Measurements from ENCODE around the gene PRR3.
A peak's percentile ranks its signal among the peaks of the same experiment; 100 is the strongest.
"Not testable (repeated sequence)": the region's sequence is repeated elsewhere in the genome, so short reads cannot be mapped to it uniquely, and the experiment has no call there.

Gene PRR3, protein sequence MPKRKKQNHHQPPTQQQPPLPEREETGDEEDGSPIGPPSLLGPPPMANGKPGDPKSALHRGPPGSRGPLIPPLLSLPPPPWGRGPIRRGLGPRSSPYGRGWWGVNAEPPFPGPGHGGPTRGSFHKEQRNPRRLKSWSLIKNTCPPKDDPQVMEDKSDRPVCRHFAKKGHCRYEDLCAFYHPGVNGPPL

GRCh38 chr6:30556906-30557682 is at the start of gene PRR3:
PRR3 (plus strand) TSS chr6:30557295; CDS start chr6:30557345, 50 bp downstream.
- DNase-seq (ENCODE audit: low read depth in 4 of 4, low spot score in 1 of 4), result peak; percentile 67 to 84 (median 78)

DNA sequence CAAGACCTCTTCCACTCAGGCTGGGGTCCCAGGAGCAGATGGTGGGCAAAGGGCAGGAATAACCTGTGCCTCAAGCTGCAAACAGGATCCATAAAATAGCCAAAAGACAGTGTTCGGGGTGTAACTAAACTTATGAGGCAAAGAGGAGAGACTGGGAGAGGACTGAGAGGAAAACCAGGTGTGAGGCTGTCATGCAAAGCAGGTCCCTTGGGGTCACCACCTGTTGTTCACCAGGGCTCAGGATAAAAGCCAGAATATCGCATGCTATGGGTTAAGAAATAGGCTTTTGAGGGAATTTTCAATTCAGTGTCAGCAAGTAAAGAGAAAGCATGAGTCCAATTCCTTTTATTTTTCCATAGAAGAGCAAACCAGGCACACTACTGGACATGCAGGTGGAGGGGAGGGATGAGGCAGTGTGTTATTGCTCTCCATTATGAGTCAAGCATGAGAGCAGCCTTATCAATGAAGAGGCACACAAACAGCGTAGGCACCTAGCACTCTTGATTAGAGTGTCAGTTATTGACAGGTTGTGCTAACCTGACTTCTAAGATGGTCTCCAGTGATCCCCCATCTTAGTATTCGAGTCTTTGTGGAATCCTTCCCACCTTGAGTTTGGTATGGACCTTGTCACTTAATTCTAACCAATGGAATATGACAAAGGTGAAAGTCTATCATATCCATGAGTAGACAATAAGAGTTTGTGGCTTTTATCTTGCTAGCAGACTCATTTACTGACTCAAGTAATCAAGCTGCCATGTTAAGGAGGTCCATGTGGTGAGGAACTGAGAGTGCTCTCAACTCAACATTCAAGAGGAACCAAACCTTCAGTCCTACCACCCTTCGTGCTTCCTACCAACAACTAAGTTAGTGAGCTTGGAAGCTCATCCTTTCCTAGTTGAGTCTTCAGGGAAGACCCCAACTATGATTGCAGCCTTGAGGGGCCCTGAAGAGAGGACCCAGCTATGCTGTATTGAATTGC is 49.0 kb upstream of the PRR3 start:
- no peak for DNase-seq (ENCODE audit: low read depth in 4 of 4, low spot score in 1 of 4)

DNA sequence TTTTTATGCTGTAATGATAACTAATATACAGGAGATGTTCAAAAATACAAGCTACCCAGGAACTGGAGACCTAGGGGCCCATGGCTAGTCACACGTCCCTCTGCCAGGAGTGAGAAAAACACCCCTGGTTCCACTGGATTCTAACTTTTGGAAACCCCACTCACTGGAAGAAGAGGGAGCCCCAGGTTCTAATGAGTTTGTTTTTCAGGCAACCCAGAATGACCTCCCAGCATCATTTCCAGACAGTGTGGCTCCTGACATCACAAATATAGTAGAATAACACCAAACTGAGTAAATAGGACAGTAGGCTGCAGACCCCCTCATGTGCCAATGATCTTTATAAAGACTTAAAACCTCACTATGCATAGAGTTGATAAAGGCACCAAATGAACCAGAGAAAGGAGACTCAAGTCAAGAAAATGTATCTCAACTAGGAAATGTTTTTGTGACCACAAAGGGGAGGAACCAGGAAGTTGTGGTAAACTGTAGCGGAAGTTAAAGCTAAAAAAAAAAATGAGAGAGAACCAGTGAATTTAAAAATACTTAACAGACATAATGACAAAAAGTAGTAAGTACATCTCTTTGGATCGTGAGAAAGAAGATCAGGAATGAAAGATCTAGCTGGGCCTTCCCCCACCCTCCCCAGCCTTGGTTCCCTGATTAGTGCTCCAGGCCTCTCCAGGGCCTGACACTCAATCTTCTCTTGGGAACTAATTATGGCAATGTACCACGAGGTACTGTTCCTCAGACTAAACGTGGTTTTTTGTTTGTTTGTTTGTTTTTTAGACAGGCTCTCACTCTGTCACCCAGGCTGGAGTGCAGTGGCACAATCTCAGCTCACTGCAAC is 48.0 kb upstream of the PRR3 start:
- DNase-seq (ENCODE audit: low read depth in 4 of 4, low spot score in 1 of 4), result no peak

DNA sequence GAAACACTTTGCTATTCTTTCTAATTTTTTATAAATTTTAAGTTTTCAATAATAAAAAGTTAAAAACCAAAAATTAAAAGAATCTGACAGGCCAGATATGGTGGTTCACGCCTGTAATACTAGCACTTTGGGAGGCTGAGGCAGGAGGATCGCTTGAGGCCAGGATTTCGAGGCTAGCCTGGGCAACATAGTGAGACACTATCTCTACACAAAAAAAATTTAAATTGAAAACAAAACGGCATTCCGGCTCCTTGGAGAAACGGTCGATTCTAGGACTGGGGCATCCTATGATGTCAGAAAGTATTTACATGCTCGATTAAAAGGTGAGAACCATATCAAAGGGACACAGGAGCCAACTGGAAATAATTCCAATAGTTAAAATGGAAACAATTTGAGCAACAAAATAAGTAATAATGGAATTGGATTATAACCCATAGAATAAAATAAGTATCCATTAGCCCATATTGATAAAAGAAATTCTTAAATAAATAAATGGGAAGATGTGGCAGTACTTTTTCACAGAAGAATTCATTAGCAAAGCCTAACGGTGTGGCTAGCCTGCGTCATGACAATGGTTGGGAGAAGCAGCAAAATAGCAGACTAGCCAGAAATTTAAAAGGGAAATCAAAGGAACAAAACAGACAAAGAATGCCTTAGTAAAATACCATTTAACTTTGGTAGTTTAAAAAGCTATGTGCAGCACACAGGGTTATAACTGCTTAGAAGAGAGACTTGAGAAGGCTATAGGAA is 46.5 kb upstream of the PRR3 start:
- DNase-seq (ENCODE audit: low read depth in 4 of 4, low spot score in 1 of 4), result no peak

DNA sequence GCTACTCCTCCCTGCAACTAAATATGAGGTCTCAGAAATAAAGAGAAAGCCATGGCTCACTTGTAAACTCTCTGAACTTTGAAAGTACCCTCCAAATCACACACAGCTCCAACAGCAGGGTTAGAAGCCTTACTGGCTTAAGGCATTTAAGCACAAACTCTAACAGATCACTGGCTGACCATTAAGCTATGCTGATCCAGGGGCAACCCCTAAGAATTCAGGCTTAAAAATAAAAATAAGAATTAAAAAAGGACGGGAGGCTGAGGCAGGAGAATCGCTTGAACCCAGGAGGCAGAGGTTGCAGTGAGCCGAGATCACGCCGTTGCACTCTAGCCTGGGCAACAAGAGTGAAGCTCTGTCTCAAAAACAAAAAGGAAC is 45.9 kb upstream of the PRR3 start:
- no peak for DNase-seq (ENCODE audit: low read depth in 4 of 4, low spot score in 1 of 4)

- DNase-seq (ENCODE audit: low read depth in 4 of 4, low spot score in 1 of 4), result no peak
Measured at GRCh38 chr6:30513451-30513850, 43.6 kb upstream of the PRR3 start.

GRCh38 chr6:30515106-30515505 is 42.0 kb upstream of the PRR3 start:
- DNase-seq (ENCODE audit: low read depth in 4 of 4, low spot score in 1 of 4), result no peak

DNA sequence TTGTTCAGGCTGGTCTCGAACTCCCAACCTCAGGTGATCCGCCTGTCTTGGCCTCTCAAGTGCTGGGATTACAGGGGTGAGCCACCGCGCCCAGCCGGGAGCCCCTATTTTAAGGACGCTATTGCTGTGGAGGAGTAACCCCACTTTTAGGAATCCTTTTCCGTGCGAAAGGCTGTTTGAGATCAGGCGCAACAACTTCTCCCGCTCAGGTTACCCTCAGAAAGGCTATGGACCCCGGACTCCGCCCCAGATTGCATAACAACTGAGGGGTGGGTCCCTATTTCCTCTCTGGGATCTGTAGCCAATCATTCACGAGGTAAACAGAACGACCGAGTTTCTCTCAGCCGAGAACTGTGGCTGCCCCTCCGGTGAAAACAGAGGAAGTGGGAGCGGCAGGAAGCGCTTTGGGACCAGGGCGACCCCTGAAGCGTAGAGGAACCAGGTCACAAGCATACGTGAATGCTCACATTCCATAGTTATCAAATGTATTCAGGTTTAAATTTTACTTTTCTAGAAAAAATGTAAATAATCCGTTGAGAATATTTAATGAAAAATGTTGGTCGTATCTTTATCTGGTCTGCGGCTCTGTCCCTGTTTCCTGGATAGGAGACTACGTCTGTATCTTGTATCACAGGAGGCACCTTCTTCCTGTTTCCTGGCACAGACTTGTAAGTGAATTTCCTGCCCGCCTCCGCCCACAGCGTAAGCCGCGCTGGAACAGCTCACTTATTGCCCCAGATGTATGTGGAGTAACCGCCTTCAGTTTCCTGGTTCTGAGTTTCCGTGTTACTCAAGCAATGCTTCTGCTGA is 40.9 kb upstream of the PRR3 start:
- DNase-seq (ENCODE audit: low read depth in 4 of 4, low spot score in 1 of 4), result peak; percentile 65 to 86 (median 78)

- not testable (repeated sequence) for DNase-seq (ENCODE audit: low read depth in 4 of 4, low spot score in 1 of 4)
Measured at GRCh38 chr6:30516754-30517076, 40.4 kb upstream of the PRR3 start.

DNA sequence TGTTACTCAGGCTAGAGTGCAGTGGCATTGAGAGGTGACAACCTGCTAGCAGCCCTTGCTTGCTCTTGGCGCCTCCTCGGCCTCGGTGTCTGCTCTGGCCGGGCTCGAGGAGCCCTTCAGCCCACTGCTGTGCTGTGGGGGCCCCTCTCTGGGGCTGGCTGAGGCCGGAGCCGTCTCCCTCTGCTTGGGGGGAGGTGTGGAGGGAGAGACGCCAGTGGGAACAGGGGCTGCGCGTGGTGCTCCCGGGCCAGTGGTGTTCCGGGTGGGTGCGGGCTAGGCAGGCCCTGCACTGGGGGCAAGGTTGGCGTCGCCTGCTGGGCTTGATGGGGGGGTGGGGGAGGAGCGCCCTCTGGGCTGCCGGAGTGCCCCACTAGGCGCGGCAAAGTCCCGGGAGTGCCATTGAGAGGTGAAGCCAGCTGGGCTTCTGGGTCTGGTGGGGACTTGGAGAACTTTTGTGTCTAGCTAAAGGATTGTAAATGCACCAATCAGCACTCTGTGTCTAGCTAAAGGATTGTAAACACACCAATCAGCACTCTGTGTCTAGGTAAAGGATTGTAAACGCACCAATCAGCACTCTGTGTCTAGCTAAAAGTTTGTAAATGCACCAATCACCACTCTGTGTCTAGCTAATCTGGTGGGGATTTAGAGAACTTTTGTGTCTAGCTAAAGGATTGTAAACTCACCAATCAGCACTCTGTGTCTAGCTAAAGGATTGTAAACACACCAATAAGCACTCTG is 39.2 kb upstream of the PRR3 start:
- not testable (repeated sequence) for DNase-seq (ENCODE audit: low read depth in 4 of 4, low spot score in 1 of 4)

DNA sequence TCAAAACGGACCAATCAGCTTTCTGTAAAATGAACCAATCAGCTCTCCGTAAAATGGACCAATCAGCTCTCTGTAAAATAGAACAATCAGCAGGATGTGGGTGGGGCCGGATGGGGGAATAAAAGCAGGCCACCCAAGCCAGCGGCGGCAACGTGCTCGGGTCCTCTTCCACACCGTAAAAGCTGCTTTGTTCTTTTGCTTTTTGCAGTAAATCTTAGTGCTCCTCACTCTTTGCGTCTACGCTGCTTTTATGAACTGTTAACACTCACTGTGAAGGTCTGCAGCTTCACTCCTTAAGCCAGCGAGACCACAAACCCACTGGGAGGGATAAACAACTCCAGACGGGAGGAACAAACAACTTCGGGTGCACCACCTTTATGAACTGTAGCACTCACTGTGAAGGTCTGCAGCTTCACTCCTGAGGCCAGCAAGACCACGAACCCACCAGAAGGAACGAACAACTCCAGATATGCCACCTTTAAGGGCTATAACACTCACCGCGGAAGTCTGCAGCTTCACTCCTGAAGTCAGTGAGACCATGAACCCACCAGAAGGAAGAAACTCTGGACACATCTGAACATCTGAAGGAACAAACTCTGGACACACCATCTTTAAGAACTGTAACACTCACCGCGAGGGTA is 38.5 kb upstream of the PRR3 start:
- DNase-seq (ENCODE audit: low read depth in 4 of 4, low spot score in 1 of 4), result not testable (repeated sequence)

- DNase-seq (ENCODE audit: low read depth in 4 of 4, low spot score in 1 of 4), result no peak
Measured at GRCh38 chr6:30520522-30520921, 36.6 kb upstream of the PRR3 start.

DNA sequence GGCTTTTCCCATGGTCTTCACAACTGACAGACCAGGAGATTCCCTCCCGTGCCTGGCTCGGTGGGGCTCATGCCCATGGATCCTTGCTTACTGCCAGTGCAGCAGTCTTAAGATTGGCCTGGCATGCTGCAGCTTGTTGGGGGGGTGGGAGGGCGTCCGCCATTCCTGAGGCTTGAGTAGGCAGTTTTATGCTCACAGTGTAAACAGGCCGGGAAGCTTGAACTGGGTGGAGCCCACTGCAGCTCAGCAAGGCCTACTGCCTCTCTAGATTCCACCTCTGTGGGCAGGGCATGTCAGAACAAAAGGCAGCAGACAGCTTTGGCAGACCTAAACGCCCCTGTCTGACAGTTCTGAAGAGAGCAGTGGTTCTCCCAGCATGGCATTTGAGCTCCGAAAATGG is 36.0 kb upstream of the PRR3 start:
- DNase-seq (ENCODE audit: low read depth in 4 of 4, low spot score in 1 of 4), result not testable (repeated sequence)

DNA sequence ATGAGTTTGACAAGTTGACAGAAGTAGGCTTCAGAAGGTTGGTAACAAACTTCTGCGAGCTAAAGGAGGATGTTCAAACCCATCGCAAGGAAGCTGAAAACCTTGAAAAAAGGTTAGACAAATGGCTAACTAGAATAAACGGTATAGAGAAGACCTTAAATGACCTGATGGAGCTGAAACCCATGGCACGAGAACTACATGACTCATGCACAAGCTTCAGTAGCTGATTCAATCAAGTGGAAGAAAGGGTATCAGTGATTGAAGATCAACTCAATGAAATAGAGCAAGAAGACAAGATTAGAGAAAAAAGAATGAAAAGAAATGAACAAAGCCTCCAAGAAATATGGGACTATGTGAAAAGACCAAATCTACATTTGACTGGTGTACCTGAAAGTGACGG is 35.1 kb upstream of the PRR3 start:
- DNase-seq (ENCODE audit: low read depth in 4 of 4, low spot score in 1 of 4), result not testable (repeated sequence)

DNA sequence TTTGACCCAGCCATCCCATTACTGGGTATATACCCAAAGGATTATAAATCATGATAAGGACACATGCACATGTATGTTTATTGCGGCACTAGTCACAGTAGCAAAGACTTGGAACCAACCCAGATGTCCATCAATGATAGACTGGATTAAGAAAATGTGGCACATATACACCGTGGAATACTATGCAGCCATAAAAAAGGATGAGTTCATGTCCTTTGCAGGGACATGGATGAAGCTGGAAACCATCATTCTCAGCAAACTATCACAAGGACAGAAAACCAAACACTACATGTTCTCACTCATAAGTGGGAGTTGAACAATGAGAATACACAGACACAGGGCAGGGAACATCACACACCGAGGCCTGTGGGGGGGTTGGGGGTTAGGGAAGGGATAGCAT is 30.7 kb upstream of the PRR3 start:
- not testable (repeated sequence) for DNase-seq (ENCODE audit: low read depth in 4 of 4, low spot score in 1 of 4)

DNA sequence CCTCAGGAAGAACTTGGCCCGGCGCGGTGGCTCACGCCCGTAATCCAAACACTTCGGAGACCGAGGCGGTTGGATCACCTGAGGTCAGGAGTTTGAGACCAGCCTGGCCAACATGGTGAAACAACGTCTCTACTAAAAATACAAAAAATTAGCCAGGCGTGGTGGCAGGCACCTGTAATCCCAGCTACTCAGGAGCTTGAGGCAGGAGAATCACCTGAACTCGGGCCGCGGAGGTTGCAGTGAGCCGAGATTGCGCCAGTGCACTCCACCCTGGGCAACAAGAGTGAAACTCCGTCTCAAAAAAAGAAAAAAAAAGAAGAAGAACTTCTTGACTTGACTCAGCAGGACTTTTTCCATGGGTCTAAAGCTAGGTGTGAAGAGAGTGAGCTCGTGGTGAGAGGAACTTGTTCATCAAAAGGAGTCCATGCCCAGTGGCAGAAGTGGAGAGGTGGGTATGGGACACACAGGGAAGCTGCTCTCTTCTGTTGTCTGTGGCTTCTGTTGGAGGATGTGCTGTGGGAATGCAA is 27.7 kb upstream of the PRR3 start:
- peak in 3 of 4 experiments; percentile 26 to 40 (median 34) for DNase-seq (ENCODE audit: low read depth in 4 of 4, low spot score in 1 of 4)

DNA sequence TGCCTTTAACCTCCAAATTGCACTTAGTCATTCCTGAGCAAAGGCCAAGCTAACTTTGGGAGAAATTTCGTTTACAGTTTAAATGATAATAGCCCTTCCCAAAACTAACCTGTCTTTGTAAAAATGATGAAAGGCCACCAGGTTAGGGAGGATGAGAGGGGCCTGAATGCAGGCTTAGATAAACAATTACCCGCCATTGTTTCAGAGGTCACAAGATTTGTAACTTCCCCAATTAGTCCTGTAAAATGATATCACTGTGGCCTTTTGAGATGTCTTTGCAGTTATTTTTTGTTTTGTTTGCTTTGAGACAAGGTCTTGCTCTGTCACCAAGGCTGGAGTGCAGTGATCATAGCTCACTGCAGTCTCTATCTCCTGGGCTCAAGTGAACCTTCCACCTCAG is 27.1 kb upstream of the PRR3 start:
- no peak for DNase-seq (ENCODE audit: low read depth in 4 of 4, low spot score in 1 of 4)
